Fibroblast of skin of abdomen (primary cell): ENCODE results near the gene TBL1X.
A peak's percentile ranks its signal among the peaks of the same experiment; 100 is the strongest.

Experiments
- DNase-seq: peaks from one replicate; pipeline ENCODE4 v3.0.0-alpha.2; 2013

The TBL1X gene

GRCh38 chrX:9775930-9776329 is 311.1 kb downstream of the TBL1X start:
- DNase-seq = no peak

- DNase-seq = no peak
Measured at GRCh38 chrX:9781941-9782340, 317.1 kb downstream of the TBL1X start.

- DNase-seq = no peak
Measured at GRCh38 chrX:9784332-9784731, 319.5 kb downstream of the TBL1X start.

GRCh38 chrX:9785254-9785943 is 320.5 kb downstream of the TBL1X start:
- DNase-seq = no peak

- DNase-seq = peak; percentile 1
Measured at GRCh38 chrX:9785944-9786797, 321.3 kb downstream of the TBL1X start, which contains the start of gene SHROOM2. Gene SHROOM2 (plus strand): TSS chrX:9786429. CDS start chrX:9786546, 117 bp downstream.

GRCh38 chrX:9786798-9787635 is 322.2 kb downstream of the TBL1X start:
- no peak for DNase-seq

GRCh38 chrX:9788911-9789310 is 324.1 kb downstream of the TBL1X start:
- DNase-seq = no peak

GRCh38 chrX:9789555-9789954 is 324.7 kb downstream of the TBL1X start:
- DNase-seq = no peak
